Neuronal stem cell (in vitro differentiated cells): Measurements from ENCODE around the gene PCDHGA4.
"Not testable (repeated sequence)": the region's sequence is repeated elsewhere in the genome, so short reads cannot be mapped to it uniquely, and the experiment has no call there.

ENCODE experiments used
- DNase-seq: peaks from one replicate; pipeline ENCODE4 v3.0.0-alpha.2; 2013; ENCODE audit warnings: low spot score
- H2AFZ ChIP-seq: one replicate; pipeline ENCODE4 v1.6.1; 2013; ENCODE audit warnings: mild to moderate bottlenecking, low read length, inconsistent platforms
- H2AK5ac ChIP-seq: 2 replicates; pipeline ENCODE4 v1.6.1; 2013; ENCODE audit warnings: low read depth, mild to moderate bottlenecking, inconsistent platforms, low read length, moderate library complexity, mixed read lengths
- H2BK120ac ChIP-seq: 2 replicates; pipeline ENCODE4 v1.6.1; 2013; ENCODE audit warnings: low read depth, mild to moderate bottlenecking, inconsistent platforms, low read length, moderate library complexity, mixed read lengths
- H2BK12ac ChIP-seq: one replicate; pipeline ENCODE4 v1.6.1; 2013; ENCODE audit warnings: low read length, inconsistent platforms
- H2BK15ac ChIP-seq: 2 replicates; pipeline ENCODE4 v1.6.1; 2013; ENCODE audit warnings: mild to moderate bottlenecking, low read length, inconsistent platforms, mixed read lengths
- H2BK5ac ChIP-seq: one replicate; pipeline ENCODE4 v1.6.1; 2013; ENCODE audit warnings: inconsistent platforms, mild to moderate bottlenecking, low read length, moderate library complexity
- H3K14ac ChIP-seq: one replicate; pipeline ENCODE4 v1.6.1; 2013; ENCODE audit warnings: low read length, inconsistent platforms
- H3K18ac ChIP-seq: 2 replicates; pipeline ENCODE4 v1.6.1; 2013; ENCODE audit warnings: low read length, inconsistent platforms
- H3K23ac ChIP-seq: 2 replicates; pipeline ENCODE4 v1.6.1; 2013; ENCODE audit warnings: low read depth, mild to moderate bottlenecking, mixed read lengths, low read length, inconsistent platforms; ENCODE audit not compliant: poor library complexity
- H3K27ac ChIP-seq: replicated peaks from 3 replicates; pipeline ENCODE4 v1.5.1; 2013; ENCODE audit warnings: low read length, inconsistent platforms
- H3K27me3 ChIP-seq, 3 experiments: 2 replicates each; pipeline ENCODE4 v1.6.1; 2013; ENCODE audit warnings: low read length in 3 of 3, mild to moderate bottlenecking in 2 of 3, inconsistent platforms in 1 of 3, low read depth in 1 of 3, mixed read lengths in 1 of 3, moderate library complexity in 1 of 3; ENCODE audit not compliant: control insufficient read depth in 3 of 3, insufficient read depth in 3 of 3
- H3K36me3 ChIP-seq, 2 donors: replicated peaks in 1 of 2; 2 replicates each; pipeline ENCODE4 v1.6.1; 2013; ENCODE audit warnings: low read length in 2 of 2; ENCODE audit not compliant: control insufficient read depth in 2 of 2, insufficient read depth in 2 of 2
- H3K4ac ChIP-seq: 2 replicates; pipeline ENCODE4 v1.6.1; 2013; ENCODE audit warnings: inconsistent platforms, mild to moderate bottlenecking, low read length, moderate library complexity
- H3K4me1 ChIP-seq, 2 donors: 1 replicate in 1 of 2; 2 replicates in 1 of 2; pipeline ENCODE4 v1.6.1; 2013; ENCODE audit warnings: low read length in 2 of 2, low read depth in 1 of 2; ENCODE audit not compliant: control insufficient read depth in 2 of 2, insufficient read depth in 1 of 2
- H3K4me2 ChIP-seq: one replicate; pipeline ENCODE4 v1.6.1; 2013; ENCODE audit warnings: mild to moderate bottlenecking, low read length, inconsistent platforms; ENCODE audit not compliant: insufficient read depth, poor library complexity, severe bottlenecking
- H3K4me3 ChIP-seq, 2 donors: 2 replicates each; pipeline ENCODE4 v1.5.1; 2013; ENCODE audit warnings: low read length in 2 of 2, mild to moderate bottlenecking in 2 of 2, inconsistent platforms in 1 of 2, moderate library complexity in 1 of 2
- H3K79me1 ChIP-seq: one replicate; pipeline ENCODE4 v1.6.1; 2013; ENCODE audit warnings: low read depth, mild to moderate bottlenecking, inconsistent platforms, low read length, moderate library complexity
- H3K9ac ChIP-seq: one replicate; pipeline ENCODE4 v1.6.1; 2013; ENCODE audit warnings: mild to moderate bottlenecking, low read depth, low read length, inconsistent platforms; ENCODE audit not compliant: poor library complexity
- H3K9me3 ChIP-seq, 2 donors: replicated peaks in 1 of 2; 2 replicates each; pipeline versions ENCODE3 to v1.6.1; 2013; ENCODE audit warnings: low read length in 2 of 2, mild to moderate bottlenecking in 2 of 2, inconsistent platforms in 1 of 2, low read depth in 1 of 2, mixed read lengths in 1 of 2, moderate library complexity in 1 of 2; ENCODE audit not compliant: control insufficient read depth in 2 of 2, insufficient read depth in 1 of 2
- H4K8ac ChIP-seq: one replicate; pipeline ENCODE4 v1.6.1; 2013; ENCODE audit warnings: low read depth, mild to moderate bottlenecking, inconsistent platforms, low read length, moderate library complexity
- H4K91ac ChIP-seq: one replicate; pipeline ENCODE4 v1.6.1; 2013; ENCODE audit warnings: low read length, low read depth, mild to moderate bottlenecking, inconsistent platforms; ENCODE audit not compliant: poor library complexity
- WGBS, 2 donors: extraction: QIAGEN DNeasy Blood & Tissue Kit; methylation state at CpG; one replicate each; pipeline ENCODE4 v1.1.7; 2013; ENCODE audit warnings: missing lambda C conversion rate in 2 of 2, mixed read lengths in 1 of 2; ENCODE audit not compliant: insufficient read length in 2 of 2, insufficient replicate concordance in 1 of 2; ENCODE audit errors: extremely low coverage in 2 of 2; 5-methylcytosine and 5-hydroxymethylcytosine counted together

PCDHGA4 gene

GRCh38 chr5:141392429-141393198, 37.8 kb downstream of the PCDHGA4 start, which contains the start of gene PCDHGA8:
TSS of gene PCDHGA8 (plus strand) at chr5:141392633. CDS start at chr5:141392814, 181 bp downstream.
- Histone ChIP-seq H3K36me3 (peaks cover 14 to 26% of the 10 kb centered on the region in 2 donors), H3K14ac (no peak within 1 kb of the TSS), H3K4me3 (no peak within 1 kb of the TSS), H3K9ac (no peak within 1 kb of the TSS), H3K79me1 (peaks cover 6% of the 10 kb centered on the region), H3K18ac (no peak within 1 kb of the TSS), H2AK5ac (no peak within 1 kb of the TSS), H2BK15ac (no peak within 1 kb of the TSS), H4K8ac (no peak within 1 kb of the TSS), H3K23ac (no peak within 1 kb of the TSS), H3K4ac (no peak within 1 kb of the TSS), H3K4me1 (no peaks in the 10 kb centered on the region), H2BK5ac (no peak within 1 kb of the TSS), H3K27me3 (no peaks in the 10 kb centered on the region), H4K91ac (no peak within 1 kb of the TSS), H3K4me2 (no peak within 1 kb of the TSS), H2AFZ (no peak within 1 kb of the TSS), H3K27ac (no peak within 1 kb of the TSS), H2BK12ac (no peak within 1 kb of the TSS), H2BK120ac (no peak within 1 kb of the TSS), H3K9me3 (peaks cover 40 to 85% of the 10 kb centered on the region in 2 donors)
- DNase-seq: no peak
- WGBS, 2 donors: no CpG with 5 or more reads among the region's 38 CpGs

DNA sequence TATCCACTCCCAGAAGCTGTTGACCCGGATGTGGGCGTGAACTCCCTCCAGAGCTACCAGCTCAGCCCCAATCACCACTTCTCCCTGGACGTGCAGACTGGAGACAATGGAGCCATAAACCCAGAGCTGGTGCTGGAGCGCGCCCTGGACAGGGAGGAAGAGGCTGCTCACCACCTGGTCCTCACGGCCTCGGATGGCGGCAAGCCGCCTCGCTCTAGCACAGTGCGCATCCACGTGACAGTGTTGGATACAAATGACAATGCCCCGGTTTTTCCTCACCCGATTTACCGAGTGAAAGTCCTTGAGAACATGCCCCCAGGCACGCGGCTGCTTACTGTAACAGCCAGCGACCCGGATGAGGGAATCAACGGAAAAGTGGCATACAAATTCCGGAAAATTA, 38.4 kb downstream of the PCDHGA4 start:
- H3K9me3 ChIP-seq: peaks cover 39 to 83% of the 10 kb centered on the region in 2 donors

GRCh38 chr5:141394401-141395187, 39.8 kb downstream of the PCDHGA4 start:
- H2BK5ac ChIP-seq: peak overlapping the region; percentile 44
- H2AFZ ChIP-seq, H3K27me3 ChIP-seq, H3K4ac ChIP-seq, H3K4me1 ChIP-seq, H3K79me1 ChIP-seq, DNase-seq, H4K8ac ChIP-seq, H3K4me2 ChIP-seq, H2BK120ac ChIP-seq, H2AK5ac ChIP-seq, H3K4me3 ChIP-seq, H3K23ac ChIP-seq, H3K9ac ChIP-seq, H3K27ac ChIP-seq, H2BK15ac ChIP-seq, H3K14ac ChIP-seq, H4K91ac ChIP-seq, H2BK12ac ChIP-seq: not testable (repeated sequence)
- peak overlapping the region; percentile 57 for H3K18ac ChIP-seq
- peaks cover 37 to 82% of the 10 kb centered on the region in 2 donors for H3K9me3 ChIP-seq
- H3K36me3 ChIP-seq: peaks cover 14 to 26% of the 10 kb centered on the region in 2 donors
- no CpG with 5 or more reads among the region's 53 CpGs for WGBS, 2 donors

More for the DNA sequence above, 38.4 kb downstream of the PCDHGA4 start:
- H3K4me1 ChIP-seq: no peaks in the 10 kb centered on the region
- no peak overlapping the region for H4K8ac ChIP-seq
- H4K91ac ChIP-seq: no peak overlapping the region
- no peak overlapping the region for H3K4me2 ChIP-seq
- H2AFZ ChIP-seq: no peak overlapping the region
- H3K14ac ChIP-seq: no peak overlapping the region
- no peak overlapping the region for H3K4me3 ChIP-seq
- no peak overlapping the region for H2AK5ac ChIP-seq
- H2BK120ac ChIP-seq: no peak overlapping the region
- no peak overlapping the region for H3K9ac ChIP-seq
- no peak for DNase-seq
- H3K4ac ChIP-seq: no peak overlapping the region
- H3K18ac ChIP-seq: no peak overlapping the region
- H3K23ac ChIP-seq: no peak overlapping the region
- no CpG with 5 or more reads among the region's 21 CpGs for WGBS, 2 donors
- H3K27ac ChIP-seq: no peak overlapping the region
- H3K79me1 ChIP-seq: peaks cover 6% of the 10 kb centered on the region
- no peaks in the 10 kb centered on the region for H3K27me3 ChIP-seq
- no peak overlapping the region for H2BK5ac ChIP-seq
- no peak overlapping the region for H2BK12ac ChIP-seq
- no peak overlapping the region for H2BK15ac ChIP-seq
- H3K36me3 ChIP-seq: peaks cover 14 to 26% of the 10 kb centered on the region in 2 donors
